Stimulated activated CD8-positive, alpha-beta memory T cell treated with anti-CD3 and anti-CD28 coated beads, Interleukin-4, amount 100 ng/mL, for 24 hours (primary cell): Measurements from ENCODE around the gene SUMO3.

ENCODE experiments used
- DNase-seq: peaks from one replicate; pipeline ENCODE4 v3.0.0-alpha.2; 2020; ENCODE audit warnings: low read depth

The SUMO3 gene

DNA sequence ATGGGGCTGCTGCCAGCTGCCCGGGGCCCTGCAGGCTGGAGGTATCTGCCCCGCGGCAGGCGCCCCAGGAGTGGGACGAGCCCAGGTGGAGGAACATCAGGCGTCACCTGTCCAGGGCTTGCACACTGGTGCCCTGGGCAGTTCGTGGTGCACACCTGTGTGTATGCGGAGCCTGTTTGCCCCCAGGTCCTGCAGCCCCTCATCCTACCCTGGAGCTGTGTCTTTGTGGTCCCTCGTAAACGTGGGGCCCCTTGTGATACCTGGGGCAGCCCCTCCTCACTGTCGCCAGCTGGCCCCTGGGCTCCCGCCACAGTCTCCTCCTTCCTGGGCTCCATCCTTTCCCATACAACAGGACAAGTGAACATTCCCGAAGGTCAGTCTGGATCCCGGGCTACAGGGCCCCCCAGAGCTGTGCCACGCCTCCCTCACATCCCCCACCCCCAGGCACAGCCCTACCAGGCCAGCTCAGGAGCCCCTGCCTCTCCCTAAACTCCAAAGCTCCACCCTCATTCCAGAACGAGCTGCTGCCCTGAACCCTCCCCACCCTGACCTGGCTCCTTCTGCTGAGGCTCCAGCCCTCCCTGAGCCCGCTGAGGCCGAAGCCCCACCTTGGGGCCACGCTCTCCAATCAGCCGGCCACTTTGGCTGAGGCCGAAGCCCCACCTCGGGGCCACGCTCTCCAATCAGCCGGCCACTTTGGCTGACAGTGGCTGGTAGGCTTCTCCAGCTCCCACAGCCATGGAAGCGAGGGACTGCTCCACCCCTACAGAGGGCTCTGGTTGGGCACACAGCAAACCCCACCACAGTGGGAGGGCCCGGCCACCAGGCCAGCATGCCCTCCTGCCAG, 58.9 kb downstream of the SUMO3 start:
- no peak for DNase-seq

- DNase-seq: no peak
Measured at GRCh38 chr21:44758141-44758561, 59.7 kb downstream of the SUMO3 start.

GRCh38 chr21:44757731-44758130, 60.1 kb downstream of the SUMO3 start:
- DNase-seq: no peak

GRCh38 chr21:44756423-44757185, 61.3 kb downstream of the SUMO3 start:
- DNase-seq: no peak
